HG02970 (cell line): ENCODE measurements around the gene CMTM6.
"Not testable (repeated sequence)": the region's sequence is repeated elsewhere in the genome, so short reads cannot be mapped to it uniquely, and the experiment has no call there.

Experiments used
- ATAC-seq: cut with Tn5 transposase; IDR thresholded peaks from one replicate; pipeline ENCODE4 v1.9.1; 2021; ENCODE audit warnings: mild to moderate bottlenecking, moderate library complexity, moderate number of reproducible peaks; ENCODE audit not compliant: unreplicated experiment, low FRiP score

The CMTM6 gene

GRCh38 chr3:32500231-32500630, 2.4 kb downstream of the CMTM6 start:
- ATAC-seq: no peak

- ATAC-seq: no peak
Observed at GRCh38 chr3:32499585-32499984, 3.1 kb downstream of the CMTM6 start.

- ATAC-seq: no peak
Observed at GRCh38 chr3:32498992-32499391, 3.7 kb downstream of the CMTM6 start.

- no peak for ATAC-seq
Observed at GRCh38 chr3:32498252-32498651, 4.4 kb downstream of the CMTM6 start.

GRCh38 chr3:32495609-32496008, 7.0 kb downstream of the CMTM6 start:
- no peak for ATAC-seq

GRCh38 chr3:32495085-32495484, 7.6 kb downstream of the CMTM6 start:
- no peak for ATAC-seq

- no peak for ATAC-seq
Observed at GRCh38 chr3:32493437-32494414, 8.9 kb downstream of the CMTM6 start.

- no peak for ATAC-seq
Observed at GRCh38 chr3:32492684-32493436, 9.8 kb downstream of the CMTM6 start.

- ATAC-seq: no peak
Observed at GRCh38 chr3:32488474-32489008, 14.1 kb downstream of the CMTM6 start.

- no peak for ATAC-seq
Observed at GRCh38 chr3:32487781-32488473, 14.7 kb downstream of the CMTM6 start.

- no peak for ATAC-seq
Observed at GRCh38 chr3:32484436-32484835, 18.2 kb downstream of the CMTM6 start.

- no peak for ATAC-seq
Observed at GRCh38 chr3:32483772-32484171, 18.9 kb downstream of the CMTM6 start.

GRCh38 chr3:32482693-32483092, 20.0 kb downstream of the CMTM6 start:
- ATAC-seq: no peak

GRCh38 chr3:32481791-32482631, 20.6 kb downstream of the CMTM6 start:
- no peak for ATAC-seq

- no peak for ATAC-seq
Observed at GRCh38 chr3:32480604-32481003, 22.0 kb downstream of the CMTM6 start.

- ATAC-seq: no peak
Observed at GRCh38 chr3:32474201-32474600, 28.5 kb downstream of the CMTM6 start.

- not testable (repeated sequence) for ATAC-seq
Observed at GRCh38 chr3:32472151-32472550, 30.5 kb downstream of the CMTM6 start.

GRCh38 chr3:32471246-32471645, 31.4 kb downstream of the CMTM6 start:
- ATAC-seq: no peak

- ATAC-seq: no peak
Observed at GRCh38 chr3:32470362-32470761, 32.3 kb downstream of the CMTM6 start.
